GM10847 (cell line): ENCODE results near the gene FGF11.

Source experiments
- POLR2A ChIP-seq: IDR thresholded peaks from 2 replicates; pipeline ENCODE4 v1.6.1; 2011; ENCODE audit not compliant: insufficient read length; ENCODE audit errors: extremely low read depth

Gene FGF11

DNA sequence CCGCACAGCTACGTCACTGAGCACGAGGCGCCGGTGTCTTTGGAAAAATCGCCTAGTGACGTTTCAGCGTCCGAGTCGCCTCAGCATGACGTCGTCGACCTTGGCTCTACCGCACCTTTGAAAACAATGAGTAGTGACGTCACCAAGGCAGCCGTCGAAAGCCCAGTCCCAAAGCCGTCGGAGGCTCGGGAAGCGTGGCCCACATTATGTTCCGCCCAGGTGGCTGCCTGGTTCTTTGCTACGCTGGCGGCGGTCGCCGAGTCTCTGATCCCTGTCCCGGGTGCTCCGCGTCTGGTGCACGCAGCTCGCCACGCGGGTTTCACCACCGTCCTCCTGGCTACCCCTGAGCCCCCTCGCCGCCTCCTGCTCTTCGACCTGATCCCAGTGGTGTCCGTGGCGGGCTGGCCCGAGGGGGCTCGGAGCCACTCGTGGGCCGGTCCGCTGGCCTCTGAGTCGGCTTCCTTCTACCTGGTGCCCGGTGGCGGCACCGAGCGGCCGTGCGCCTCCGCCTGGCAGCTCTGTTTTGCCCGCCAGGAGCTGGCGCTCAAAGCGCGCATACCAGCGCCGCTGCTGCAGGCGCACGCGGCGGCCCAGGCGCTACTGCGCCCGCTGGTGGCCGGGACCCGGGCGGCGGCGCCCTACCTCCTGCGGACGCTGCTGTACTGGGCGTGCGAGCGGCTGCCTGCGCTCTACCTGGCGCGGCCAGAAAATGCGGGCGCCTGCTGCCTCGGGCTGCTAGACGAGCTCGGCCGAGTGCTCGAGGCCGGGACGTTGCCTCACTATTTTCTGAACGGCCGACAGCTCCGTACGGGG is 2.5 kb upstream of the FGF11 start:
- TF ChIP-seq POLR2A: no peak

DNA sequence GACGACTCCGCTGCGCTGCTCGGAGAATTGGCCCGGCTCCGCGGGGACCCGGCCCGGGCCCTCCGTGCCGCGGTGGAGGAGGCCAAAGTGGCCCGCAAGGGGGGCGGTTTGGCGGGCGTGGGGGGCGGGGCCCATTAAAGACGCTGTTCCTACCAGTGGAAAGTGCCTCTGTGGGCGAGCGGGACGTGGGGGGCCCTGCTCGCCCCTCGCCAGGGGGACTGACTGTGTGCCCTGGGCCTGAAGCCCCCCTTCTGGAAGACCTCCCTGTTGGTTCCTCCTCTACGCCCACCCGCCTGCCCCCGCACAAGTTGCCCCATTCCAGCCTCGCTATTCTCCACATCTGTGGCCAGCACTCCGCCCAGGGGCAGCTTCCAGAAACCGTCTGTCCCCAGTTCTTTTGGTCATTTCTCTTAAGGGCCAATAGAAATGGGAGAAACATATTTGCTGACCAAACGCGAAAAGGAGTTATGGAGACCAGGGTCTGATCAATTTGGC is 1.9 kb upstream of the FGF11 start:
- no peak for TF ChIP-seq POLR2A

DNA sequence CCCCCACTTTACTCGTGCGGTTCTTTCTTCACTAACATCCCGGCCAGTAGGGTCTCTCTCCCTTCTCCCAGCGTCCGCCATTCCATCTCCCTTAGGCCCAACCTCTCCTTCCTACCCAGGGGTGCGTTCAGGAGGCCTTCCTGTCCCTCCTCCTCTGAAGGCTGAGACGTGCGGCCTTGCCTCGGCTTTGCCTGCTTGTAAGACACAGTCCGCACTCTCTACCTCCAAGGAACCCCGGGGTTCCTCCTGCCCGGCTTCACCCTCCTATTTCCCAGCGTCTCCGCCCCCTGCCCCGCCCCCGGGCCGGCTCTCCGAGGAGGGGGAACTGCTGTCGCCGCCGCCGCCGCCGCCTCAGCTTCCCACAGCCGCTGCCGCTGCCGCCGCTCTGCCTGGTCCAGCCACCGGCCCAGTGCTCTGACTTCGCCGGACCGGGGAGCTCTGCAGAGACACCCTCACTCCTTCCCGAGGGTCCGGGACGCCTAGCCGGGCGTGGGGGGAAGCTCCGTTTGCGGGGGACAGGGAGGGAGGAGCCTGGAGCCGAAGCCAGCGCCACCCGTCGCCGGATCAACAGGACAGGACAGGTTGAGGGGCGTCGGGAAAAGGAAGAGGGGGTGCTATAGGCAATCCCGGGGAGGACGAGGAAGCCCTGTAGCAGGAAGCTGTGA is 1.2 kb upstream of the FGF11 start:
- TF ChIP-seq POLR2A: no peak

DNA sequence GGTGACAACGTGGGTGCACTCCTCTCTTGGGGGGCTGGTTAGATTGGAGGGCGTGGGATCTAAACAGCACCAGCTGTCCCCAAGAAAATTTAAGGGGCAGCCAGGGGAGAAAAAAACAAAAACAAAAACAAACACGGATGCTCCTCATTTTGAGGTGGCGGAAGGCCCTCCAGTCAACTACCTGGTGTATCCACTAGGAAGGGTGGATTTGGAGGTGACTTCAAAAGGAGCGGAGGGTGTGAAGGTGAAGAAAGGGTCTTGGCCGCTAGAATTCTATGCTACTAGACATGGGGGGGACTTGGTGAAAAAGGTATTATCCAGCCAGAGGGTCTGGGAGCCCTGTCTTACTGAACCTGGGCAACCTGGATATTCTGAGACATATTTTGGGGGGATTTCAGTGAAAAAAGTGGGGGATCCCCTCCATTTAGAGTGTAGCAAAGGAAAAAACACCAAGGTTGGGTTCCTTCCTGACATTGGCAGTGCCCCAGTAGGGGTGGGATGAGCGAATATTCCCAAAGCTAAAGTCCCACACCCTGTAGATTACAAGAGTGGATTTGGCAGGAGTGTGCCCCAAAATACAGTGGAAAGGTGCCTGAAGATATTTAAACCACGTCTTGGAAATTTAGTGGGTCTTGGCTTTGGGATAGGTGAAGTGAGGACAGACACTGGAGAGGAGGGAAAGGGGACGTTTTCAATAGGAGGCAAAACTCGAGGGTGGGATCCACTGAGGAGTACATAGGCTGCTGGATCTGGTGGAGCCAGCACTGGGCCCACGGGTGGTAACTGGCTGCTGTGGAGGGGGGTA is 454 bp upstream of the FGF11 start:
- no peak for TF ChIP-seq POLR2A

DNA sequence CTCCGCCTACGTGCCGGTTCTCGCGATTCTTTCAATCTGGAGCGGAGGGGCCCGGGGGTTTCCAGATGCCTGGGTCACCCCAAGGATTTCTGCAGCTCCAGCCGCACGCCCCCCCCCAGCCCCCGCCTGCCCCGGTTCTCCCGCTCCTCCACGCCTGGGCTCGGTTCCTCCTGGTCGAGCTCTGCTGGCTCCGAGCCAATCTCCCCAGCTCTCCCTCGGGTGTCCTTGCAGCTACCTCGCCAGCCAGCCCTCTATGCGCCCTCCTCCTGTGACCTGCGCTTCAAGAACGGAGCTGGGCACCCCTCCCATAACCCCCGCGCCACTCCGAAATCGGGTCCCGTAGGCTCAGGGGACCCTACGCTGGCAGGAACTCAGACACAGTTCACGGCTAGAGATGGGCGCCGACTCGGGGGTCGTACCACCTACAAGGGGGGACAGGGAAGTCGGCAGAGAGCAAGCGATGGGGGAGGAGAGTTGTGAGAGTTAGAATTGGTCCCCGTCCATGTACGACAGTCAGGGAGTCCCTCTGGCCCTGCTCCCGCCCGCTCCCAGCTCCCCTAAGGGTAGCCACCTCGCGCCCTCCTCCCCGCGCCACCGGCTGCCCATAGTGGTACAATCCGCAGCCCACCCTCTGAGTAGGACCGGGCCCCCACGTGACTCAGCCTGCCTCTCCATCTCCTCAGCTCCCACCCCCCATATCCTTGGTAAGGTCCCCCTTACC is 961 bp downstream of the FGF11 start:
- no peak for TF ChIP-seq POLR2A

DNA sequence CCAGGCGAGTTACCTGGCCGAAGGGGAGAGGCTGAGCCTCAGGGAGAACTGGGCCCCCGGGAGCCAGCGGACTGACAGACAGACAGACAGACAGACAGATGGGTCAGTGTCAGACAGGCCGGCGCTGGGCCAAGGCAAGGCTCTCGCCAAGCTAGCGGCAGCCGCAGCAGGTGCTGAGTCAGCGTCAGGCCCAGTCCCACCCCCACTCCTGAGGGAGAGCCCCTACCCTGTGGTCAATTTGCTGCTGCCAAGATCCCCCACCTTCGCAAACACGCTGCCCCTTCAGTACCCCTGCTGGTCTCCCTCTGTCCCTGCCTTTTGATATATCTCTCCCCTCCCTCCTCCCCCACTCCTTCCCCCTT is 1.5 kb downstream of the FGF11 start:
- no peak for TF ChIP-seq POLR2A

DNA sequence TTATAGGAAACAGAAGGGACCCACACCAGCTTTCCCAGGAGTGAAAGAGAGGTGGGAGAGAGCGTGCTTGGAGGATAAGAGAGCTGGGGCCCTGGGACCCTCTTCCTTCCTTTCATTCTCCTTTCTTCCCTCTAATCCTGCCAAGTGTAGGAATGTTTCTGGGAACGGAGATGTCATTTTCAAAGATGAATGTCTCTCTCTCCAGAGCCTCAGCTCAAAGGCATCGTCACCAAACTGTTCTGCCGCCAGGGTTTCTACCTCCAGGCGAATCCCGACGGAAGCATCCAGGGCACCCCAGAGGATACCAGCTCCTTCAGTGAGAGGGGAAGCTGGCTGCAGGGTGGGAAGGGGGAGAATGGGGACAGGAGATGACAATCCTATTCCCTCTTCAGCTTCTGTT is 2.0 kb downstream of the FGF11 start:
- no peak for TF ChIP-seq POLR2A

DNA sequence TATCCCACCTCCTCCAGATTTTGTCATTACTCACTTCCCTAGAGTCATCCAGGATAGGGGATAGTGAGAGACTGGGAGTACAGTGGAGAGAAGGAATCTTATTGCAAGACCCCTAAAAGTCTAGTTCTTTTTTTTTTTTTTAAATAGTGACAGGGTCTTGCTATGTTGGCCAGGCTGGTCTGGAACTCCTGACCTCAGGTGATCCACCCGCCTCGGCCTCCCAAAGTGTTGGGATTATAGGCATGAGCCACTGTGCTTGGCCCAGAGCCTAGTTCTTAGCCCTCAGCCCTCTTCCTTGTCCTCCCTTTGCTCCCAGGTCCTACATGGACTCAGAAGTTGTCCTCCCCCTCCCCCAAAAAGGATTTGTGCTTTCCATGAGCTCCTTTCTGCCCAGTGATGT is 2.8 kb downstream of the FGF11 start:
- TF ChIP-seq POLR2A: no peak

DNA sequence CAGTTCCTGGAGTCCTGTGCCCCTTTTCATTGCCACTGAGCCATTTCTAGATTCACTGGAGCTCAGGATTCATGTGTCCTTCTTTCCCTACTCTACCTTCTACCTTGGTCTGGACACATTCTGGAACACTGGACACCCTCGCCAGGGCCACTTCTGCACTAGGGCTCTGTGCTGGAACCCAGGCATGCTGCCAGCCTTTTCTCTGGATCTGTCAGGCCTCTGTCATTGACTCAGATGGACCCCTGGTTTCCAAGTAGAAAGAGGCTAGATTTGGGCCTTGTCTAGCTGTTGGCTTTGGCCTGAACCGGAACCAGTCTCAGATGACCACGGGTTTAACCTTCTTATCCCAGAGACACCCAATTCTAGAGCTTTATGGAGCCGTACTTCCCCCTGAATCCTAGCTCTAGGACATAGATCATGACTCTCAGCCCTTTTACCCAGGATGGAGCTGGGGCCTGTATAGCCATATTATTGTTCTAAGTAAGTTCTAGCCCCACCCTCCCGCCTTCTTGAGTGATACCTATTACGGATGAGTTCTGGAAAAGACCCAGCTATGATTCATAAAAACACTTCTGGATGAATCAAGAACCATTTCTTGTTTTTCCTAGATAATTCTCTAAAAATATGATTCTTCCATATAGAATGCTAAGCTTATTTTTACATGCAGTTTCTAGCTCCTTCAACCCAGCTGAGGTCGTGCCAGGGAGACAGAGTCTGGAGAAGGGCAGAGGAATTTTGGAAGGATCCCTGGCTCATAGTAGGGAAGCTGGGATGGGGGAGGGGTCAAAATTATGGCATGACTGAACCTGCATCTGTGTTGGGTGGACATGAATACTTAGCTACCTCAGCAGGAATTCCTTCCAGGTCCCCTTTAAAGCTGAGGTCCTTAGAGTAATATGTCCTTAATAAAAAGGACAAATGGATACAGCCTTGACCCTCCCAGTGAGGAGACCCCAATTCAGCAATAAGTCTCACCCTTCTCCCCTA is 4.5 kb downstream of the FGF11 start:
- TF ChIP-seq POLR2A: no peak

DNA sequence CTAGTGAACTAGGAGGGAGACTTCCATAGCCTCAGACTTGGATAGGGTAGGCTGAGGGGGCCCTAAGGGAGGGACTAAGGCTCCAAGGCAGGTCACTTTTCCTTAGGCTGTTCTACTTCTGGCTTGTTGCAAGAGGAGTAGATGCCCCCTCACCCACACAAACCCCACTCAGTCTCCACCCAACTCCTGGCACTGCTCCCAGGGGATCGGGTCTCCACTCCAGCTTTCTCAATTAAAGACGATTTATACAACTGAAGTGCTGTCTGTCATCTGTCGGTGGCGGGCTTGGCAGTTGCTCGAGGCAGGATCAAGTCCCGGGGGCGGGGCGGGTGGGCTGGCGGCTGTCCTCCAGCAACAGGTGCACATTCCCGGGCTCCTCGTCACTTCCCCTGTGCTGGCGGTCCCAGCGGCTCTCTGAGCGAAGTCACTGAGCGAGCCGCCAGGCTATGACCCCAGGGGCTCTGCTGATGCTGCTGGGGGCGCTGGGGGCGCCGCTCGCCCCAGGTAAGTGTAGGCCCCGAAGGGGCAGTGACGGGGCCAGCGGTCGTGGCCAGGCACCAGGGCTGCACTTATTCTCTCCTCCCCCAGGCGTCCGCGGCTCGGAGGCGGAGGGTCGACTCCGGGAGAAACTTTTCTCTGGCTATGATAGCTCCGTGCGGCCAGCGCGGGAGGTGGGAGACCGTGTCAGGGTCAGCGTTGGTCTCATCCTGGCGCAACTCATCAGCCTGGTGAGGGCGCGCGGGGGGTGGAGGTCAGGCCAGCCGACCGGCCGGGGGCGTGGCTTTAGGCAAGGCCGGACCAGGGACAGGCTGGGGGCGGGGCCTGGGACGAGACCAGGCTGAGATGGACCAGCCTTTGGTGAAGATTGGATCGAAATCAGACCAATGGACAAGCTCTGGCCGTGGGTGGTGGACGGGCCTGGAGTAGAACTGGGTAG is 5.6 kb downstream of the FGF11 start, which contains the start of gene CHRNB1:
TSS of gene CHRNB1 (plus strand) at position 380 of the 937 bp plus-strand sequence. CDS start at position 447, 67 bp downstream.
- no peak for TF ChIP-seq POLR2A

DNA sequence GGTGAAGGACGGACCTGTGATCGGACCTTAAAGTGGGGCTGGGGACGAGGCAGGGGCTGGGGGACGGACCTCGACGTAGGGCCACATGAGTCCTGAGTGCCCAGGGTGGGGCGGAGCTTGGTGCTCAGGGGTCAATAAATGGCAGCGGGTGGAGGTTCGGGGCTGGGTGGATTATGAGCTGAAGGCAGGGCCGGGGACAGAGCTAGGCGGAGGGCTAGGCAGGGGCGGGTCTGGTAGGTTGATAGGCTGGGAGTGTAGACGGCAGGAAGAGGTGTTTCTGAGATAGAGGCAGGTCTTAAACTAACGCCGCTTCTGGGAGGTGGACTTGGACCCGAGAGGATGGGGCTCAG is 6.3 kb downstream of the FGF11 start:
- TF ChIP-seq POLR2A: no peak

DNA sequence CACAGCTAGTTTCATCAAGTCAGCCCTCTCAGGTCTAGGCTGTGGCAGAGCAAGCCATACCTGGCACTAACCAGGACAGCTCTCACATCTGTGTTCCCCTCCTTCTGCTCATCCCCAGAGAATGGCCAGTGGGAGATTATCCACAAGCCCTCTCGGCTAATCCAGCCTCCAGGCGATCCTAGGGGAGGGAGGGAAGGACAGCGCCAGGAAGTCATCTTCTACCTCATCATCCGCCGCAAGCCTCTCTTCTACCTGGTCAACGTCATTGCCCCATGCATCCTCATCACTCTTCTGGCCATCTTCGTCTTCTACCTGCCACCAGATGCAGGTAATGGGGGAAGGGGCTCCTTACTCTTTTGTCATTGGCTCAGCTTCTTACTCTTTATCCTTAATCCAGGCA is 9.1 kb downstream of the FGF11 start:
- TF ChIP-seq POLR2A: no peak
